Natural killer cell (primary cell): ENCODE measurements around the gene COL4A3. TPM values are rescaled to one million over a fixed set of nuclear protein-coding genes. Genes with fewer than 3 reads are reported as not detected.
A peak's percentile ranks its signal among the peaks of the same experiment; 100 is the strongest.

Source experiments
- ATAC-seq, 3 donors: fragments of 150-1000 bp in 2 of 3; fragments of 200-7000 bp in 1 of 3; cut with Tn5 transposase; 1 replicate in 1 of 3; 2 replicates in 2 of 3; pipeline ENCODE4 v1.10.0; 2021; ENCODE audit warnings: mild to moderate bottlenecking in 2 of 3, moderate library complexity in 2 of 3
- DNase-seq, 2 donors: peaks; one replicate each; pipeline versions ENCODE4 v3.0.0 to v3.0.0-alpha.2; 2013 to 2021; ENCODE audit warnings: mixed read lengths in 1 of 2
- H3K27ac ChIP-seq: one replicate; pipeline ENCODE4 v1.5.1; 2013; ENCODE audit warnings: mild to moderate bottlenecking, low read length
- H3K27me3 ChIP-seq: one replicate; pipeline ENCODE4 v1.6.1; 2013; ENCODE audit warnings: low read length; ENCODE audit not compliant: control insufficient read depth, insufficient read depth
- H3K36me3 ChIP-seq: one replicate; pipeline ENCODE4 v1.6.1; 2013; ENCODE audit warnings: low read length; ENCODE audit not compliant: control insufficient read depth, insufficient read depth
- H3K4me1 ChIP-seq: one replicate; pipeline ENCODE4 v1.6.1; 2013; ENCODE audit warnings: low read length; ENCODE audit not compliant: control insufficient read depth, insufficient read depth
- H3K4me3 ChIP-seq: one replicate; pipeline ENCODE4 v1.5.1; 2013; ENCODE audit warnings: low read length
- H3K9me3 ChIP-seq: one replicate; pipeline ENCODE4 v1.6.1; 2013; ENCODE audit warnings: low read length; ENCODE audit not compliant: control insufficient read depth, insufficient read depth
- H3K27ac Mint-ChIP-seq, 2 donors: one replicate each; pipeline ENCODE4 v1.8.0; 2022; ENCODE audit warnings: mild to moderate bottlenecking in 2 of 2, mixed read lengths in 2 of 2, moderate library complexity in 1 of 2
- H3K27me3 Mint-ChIP-seq, 2 donors: one replicate each; pipeline ENCODE4 v1.8.0; 2022; ENCODE audit warnings: low read depth in 2 of 2, mixed read lengths in 2 of 2
- H3K36me3 Mint-ChIP-seq: one replicate; pipeline ENCODE4 v1.8.0; 2022; ENCODE audit warnings: mixed read lengths
- H3K4me1 Mint-ChIP-seq, 2 donors: one replicate each; pipeline ENCODE4 v1.8.0; 2022; ENCODE audit warnings: mixed read lengths in 2 of 2
- H3K4me3 Mint-ChIP-seq: one replicate; pipeline ENCODE4 v1.8.0; 2022; ENCODE audit warnings: mild to moderate bottlenecking, moderate library complexity, mixed read lengths
- H3K9me3 Mint-ChIP-seq, 2 donors: one replicate each; pipeline ENCODE4 v1.8.0; 2022; ENCODE audit warnings: mixed read lengths in 2 of 2
- WGBS: methylation state at CpG from one replicate; pipeline ENCODE4 v1.1.7; 2013; ENCODE audit warnings: missing lambda C conversion rate; ENCODE audit not compliant: insufficient coverage; 5-methylcytosine and 5-hydroxymethylcytosine counted together
- intact Hi-C: fragments of 100-400 bp; cut with micrococcal nuclease; formaldehyde crosslinking; loops from one replicate; pipeline ENCODE4 v1.14.2; 2022
- total RNA-seq, 4 donors: library from RNA; stranded (reverse); fragments of 120-200 nt in 1 of 4; gene quantifications; one replicate each; pipeline versions ENCODE4 v1.2.3 to v1.2.4, GENCODE V29; 2013 to 2022
- TF ChIP-seq, protein P1 (sequence below): fragments of 200-600 bp; IDR thresholded peaks from one replicate; pipeline ENCODE4 v1.8.0; 2022; ENCODE audit warnings: antibody characterized with exemption

Gene COL4A3
- total RNA-seq, 3 donors from 2014 or later (not counting 1 experiment from before 2014, with no cell fraction given), result 0.45 to 1.8 (median 1.0) TPM

DNA sequence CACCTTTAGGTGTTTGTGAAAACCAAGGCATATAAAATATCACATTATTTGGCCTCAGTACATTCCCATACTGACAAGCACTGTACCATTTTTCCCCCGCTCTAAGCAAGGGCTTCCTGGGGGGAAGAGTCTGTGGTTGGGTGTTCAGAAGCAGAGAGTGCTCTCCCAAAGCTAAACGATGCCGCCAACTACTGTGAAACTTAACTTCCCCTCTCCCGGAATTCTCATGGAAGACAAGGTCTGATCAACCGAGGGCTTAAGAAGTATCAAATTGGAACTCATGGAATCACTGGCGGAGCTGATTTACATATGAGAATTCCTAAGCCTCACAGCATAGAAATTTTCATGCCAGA is 160.2 kb downstream of the COL4A3 start:
- H3K36me3 Mint-ChIP-seq, result no peaks in the 10 kb centered on the region
- peak overlapping the region; percentile 17 for H3K27ac ChIP-seq
- peak overlapping the region; percentile 78 for H3K4me3 ChIP-seq
- 12% methylated on average over 5 of the region's 6 CpGs for WGBS
- ATAC-seq (peak in 1 of 3 donors; percentile 3), DNase-seq (no peak)
- H3K27ac Mint-ChIP-seq, result peak overlapping the region; percentile 82 to 85
- H3K27me3 Mint-ChIP-seq, result no peaks in the 10 kb centered on the region
- H3K9me3 ChIP-seq, result no peaks in the 10 kb centered on the region
- TF ChIP-seq, protein P1, sequence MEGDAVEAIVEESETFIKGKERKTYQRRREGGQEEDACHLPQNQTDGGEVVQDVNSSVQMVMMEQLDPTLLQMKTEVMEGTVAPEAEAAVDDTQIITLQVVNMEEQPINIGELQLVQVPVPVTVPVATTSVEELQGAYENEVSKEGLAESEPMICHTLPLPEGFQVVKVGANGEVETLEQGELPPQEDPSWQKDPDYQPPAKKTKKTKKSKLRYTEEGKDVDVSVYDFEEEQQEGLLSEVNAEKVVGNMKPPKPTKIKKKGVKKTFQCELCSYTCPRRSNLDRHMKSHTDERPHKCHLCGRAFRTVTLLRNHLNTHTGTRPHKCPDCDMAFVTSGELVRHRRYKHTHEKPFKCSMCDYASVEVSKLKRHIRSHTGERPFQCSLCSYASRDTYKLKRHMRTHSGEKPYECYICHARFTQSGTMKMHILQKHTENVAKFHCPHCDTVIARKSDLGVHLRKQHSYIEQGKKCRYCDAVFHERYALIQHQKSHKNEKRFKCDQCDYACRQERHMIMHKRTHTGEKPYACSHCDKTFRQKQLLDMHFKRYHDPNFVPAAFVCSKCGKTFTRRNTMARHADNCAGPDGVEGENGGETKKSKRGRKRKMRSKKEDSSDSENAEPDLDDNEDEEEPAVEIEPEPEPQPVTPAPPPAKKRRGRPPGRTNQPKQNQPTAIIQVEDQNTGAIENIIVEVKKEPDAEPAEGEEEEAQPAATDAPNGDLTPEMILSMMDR, result no peak
- intact Hi-C loops, result loop anchor here (2.0 to 10.0 kb wide), 2 partner anchors 150 to 534 kb away; partner anchors contain the start of gene AGFG1
- H3K4me1 ChIP-seq, result peaks cover 32% of the 10 kb centered on the region
- no peaks in the 10 kb centered on the region for H3K36me3 ChIP-seq
- H3K4me1 Mint-ChIP-seq, result peaks cover 54 to 61% of the 10 kb centered on the region in 2 donors
- H3K4me3 Mint-ChIP-seq, result peak overlapping the region; percentile 91
- H3K27me3 ChIP-seq, result no peaks in the 10 kb centered on the region
- H3K9me3 Mint-ChIP-seq, result no peaks in the 10 kb centered on the region

DNA sequence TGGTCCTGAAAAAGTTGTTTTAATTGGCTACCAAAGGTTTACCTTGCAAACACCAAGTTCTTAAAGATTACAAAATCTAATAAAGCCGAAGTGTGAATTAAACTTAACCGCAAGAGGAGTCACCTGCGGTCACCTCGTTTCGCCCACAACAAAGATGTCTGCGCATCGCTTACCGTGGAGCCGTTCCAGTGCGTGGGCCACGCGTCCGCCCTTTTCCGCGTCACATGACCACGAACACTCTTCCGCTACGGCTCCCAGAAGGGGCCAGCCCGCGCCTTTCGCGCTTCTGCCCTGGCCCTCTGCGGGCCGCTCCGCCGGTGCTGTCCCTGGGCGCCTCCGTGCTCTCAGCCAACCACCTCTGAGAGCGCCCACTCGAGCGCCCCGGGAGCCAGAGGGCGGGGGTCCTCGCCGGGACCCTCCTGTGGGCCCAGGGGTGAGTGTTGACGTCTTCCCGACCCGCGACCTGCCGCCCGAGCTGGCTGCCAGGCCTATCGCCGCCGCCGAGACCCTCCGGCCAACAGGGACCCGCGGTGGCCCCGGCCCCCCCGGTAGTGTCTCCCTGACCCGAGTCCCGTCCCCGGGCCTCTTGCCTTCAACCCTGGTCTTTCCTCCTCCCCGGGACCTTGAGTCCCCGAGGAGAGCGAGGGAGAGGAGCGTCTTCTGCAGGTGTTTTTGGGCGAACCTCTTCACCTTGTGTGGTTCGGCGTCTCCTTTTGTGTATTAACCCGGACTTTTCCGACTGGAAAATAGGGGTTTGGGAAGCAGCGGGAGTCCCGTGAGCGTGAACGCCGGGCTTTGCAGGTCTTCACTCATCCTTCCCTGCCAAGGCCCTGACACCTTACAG is 160.8 kb downstream of the COL4A3 start, which contains the start of gene MFF:
Gene MFF, plus strand, starts transcription at position 257 of the 844 bp plus-strand sequence. CDS start 5,415 bp downstream, outside the sequence.
- no peaks in the 10 kb centered on the region for H3K9me3 Mint-ChIP-seq
- Histone ChIP-seq H3K27ac (peak within 1 kb of the TSS; percentile 67), H3K9me3 (no peaks in the 10 kb centered on the region), H3K4me3 (peak within 1 kb of the TSS; percentile 78), H3K36me3 (no peaks in the 10 kb centered on the region), H3K4me1 (peaks cover 29% of the 10 kb centered on the region), H3K27me3 (no peaks in the 10 kb centered on the region)
- DNase-seq (peak; percentile 93 to 98), ATAC-seq (peak; percentile 95 to 99 (median 97))
- H3K27me3 Mint-ChIP-seq, result no peaks in the 10 kb centered on the region
- peak within 1 kb of the TSS; percentile 91 for H3K4me3 Mint-ChIP-seq
- TF ChIP-seq, protein P1, result peak; percentile 23
- no peaks in the 10 kb centered on the region for H3K36me3 Mint-ChIP-seq
- H3K27ac Mint-ChIP-seq, result peak within 1 kb of the TSS; percentile 82 to 85
- WGBS, result under 1% methylated on average over 67 of the region's 67 CpGs
- peaks cover 48 to 55% of the 10 kb centered on the region in 2 donors for H3K4me1 Mint-ChIP-seq
- intact Hi-C loops, result loop anchor here (1.0 to 10.0 kb wide), 3 partner anchors 150 to 534 kb away; partner anchors contain the start of gene AGFG1

- Mint-ChIP-seq H3K27me3 (no peaks in the 10 kb centered on the region), H3K27ac (peak overlapping the region; percentile 82 to 85), H3K4me3 (peak overlapping the region; percentile 91), H3K36me3 (no peaks in the 10 kb centered on the region), H3K4me1 (peaks cover 46 to 50% of the 10 kb centered on the region in 2 donors), H3K9me3 (no peaks in the 10 kb centered on the region)
- H3K27ac ChIP-seq, result peak overlapping the region; percentile 67
- TF ChIP-seq, protein P1, result no peak
- no peak for ATAC-seq
- H3K4me1 ChIP-seq, result peaks cover 23% of the 10 kb centered on the region
- H3K9me3 ChIP-seq, result no peaks in the 10 kb centered on the region
- intact Hi-C loops, result loop anchor here (1.0 to 10.0 kb wide), 3 partner anchors 149 to 535 kb away; partner anchors contain the start of gene AGFG1
- DNase-seq, result no peak
- no peaks in the 10 kb centered on the region for H3K27me3 ChIP-seq
- peak overlapping the region; percentile 78 for H3K4me3 ChIP-seq
- WGBS, result 0% methylated on average over 13 of the region's 13 CpGs
- peaks cover 3% of the 10 kb centered on the region for H3K36me3 ChIP-seq
These were observed 161.4 kb downstream of the COL4A3 start for GRCh38 chr2:227325839-227326195.
